ENCODE data around the gene TEKT1.
"Not testable (repeated sequence)": the region's sequence is repeated elsewhere in the genome, so short reads cannot be mapped to it uniquely, and the experiment has no call there.

Gene TEKT1

DNA sequence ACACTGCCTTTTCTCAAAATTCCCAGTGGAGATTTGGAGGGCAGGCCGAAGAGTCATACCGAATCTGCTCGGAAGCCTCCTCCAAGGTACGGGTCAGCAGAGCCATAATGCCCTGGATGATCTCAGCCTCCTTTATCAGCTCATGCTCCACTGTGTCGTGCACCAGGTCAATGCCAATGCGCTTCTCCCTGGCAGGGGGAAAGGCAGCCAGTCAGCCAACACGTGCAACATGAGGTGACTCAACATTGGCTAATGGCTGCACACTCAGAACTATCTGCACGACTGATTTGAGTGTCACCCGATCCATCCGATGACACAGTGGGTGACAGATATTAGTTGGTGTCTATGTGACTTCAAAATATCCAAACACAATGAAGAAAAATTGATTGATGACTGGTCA lies 15.8 kb downstream of the TEKT1 start:
- no peak for DNase-seq (ENCODE audit: low read depth)

- no peak for DNase-seq (ENCODE audit: low read depth)
Observed at GRCh38 chr17:6812295-6812694, 19.2 kb downstream of the TEKT1 start.

GRCh38 chr17:6811510-6811909 lies 20.0 kb downstream of the TEKT1 start:
- no peak for DNase-seq (ENCODE audit: low read depth)

- DNase-seq (ENCODE audit: low read depth): no peak
Observed at GRCh38 chr17:6800422-6801027, 31.0 kb downstream of the TEKT1 start.

DNA sequence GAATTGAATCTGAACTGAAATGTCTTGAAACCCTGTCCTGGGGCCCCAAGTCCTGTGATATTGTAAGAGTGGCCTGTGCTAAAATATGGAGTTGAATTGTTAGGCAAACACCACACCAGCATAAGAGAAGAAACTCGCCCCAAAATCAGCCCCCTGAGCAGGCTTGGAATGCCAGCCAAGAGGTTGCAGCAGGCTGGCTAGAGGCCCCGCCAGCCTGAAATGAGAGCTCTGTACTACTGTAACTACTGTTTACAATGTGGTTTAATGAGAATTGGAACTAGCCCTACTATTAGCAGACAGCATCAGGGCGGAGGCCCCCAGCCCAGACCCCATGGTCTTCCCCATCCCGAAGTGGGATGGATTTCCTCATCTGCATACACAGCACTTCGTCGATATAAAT lies 31.8 kb downstream of the TEKT1 start:
- no peak for DNase-seq (ENCODE audit: low read depth)

DNA sequence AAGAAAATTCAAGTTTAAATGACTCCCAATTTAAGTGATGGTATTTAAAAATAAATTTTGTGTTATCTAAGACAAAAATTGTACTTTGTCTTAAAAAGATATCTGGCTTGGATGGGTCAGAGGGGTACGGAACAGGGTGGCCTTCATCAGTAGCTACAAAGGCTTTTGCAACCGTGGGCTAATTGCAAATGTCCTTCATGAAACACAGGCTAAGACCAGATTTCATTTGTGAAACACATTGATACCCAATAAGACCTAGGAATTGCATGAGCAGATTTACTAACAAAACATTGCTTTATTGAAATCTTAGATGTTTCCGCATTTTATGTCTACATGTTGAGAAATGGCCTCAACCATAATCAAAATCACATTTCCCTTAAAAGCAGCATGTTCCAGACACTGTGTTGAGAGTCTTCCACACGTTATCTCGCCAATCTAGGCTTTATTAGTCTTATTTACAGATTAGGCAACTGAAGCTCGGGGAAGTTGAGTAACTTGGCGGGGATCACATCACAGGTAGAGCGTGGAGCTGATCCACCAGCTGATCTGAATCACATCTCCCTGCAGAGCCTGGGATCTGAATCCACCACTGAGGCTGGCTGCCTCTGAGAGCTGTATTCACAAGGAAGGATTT lies 33.7 kb downstream of the TEKT1 start:
- DNase-seq (ENCODE audit: low read depth): no peak

DNA sequence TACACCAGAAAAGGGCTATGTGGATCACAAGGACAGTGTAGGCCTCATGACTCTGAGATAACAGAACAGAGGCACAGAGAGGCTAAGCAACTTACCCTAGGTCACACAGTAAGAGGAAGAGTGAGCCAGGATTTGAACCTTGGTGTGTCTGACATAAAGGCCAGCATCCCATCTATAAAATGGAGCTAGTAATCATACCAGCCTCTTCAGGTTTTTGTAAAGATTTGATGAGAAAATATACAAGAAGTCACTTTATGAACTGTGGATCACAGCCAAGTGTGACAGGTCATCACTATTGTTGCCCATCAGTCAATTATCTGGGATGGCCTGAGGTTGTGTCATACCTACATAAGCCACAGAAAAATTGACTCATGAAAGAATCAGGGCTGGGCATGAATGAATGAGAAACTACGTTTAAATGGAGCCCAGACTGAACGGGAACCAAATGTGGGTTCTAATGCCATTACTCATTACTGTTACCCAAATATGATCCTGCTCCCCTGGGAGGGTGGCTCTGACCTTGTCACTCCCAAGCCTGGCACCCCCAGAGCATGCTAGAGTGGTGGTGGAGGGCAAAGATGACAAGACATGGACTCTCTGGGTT lies 34.5 kb downstream of the TEKT1 start:
- DNase-seq (ENCODE audit: low read depth): peak; percentile 55

DNA sequence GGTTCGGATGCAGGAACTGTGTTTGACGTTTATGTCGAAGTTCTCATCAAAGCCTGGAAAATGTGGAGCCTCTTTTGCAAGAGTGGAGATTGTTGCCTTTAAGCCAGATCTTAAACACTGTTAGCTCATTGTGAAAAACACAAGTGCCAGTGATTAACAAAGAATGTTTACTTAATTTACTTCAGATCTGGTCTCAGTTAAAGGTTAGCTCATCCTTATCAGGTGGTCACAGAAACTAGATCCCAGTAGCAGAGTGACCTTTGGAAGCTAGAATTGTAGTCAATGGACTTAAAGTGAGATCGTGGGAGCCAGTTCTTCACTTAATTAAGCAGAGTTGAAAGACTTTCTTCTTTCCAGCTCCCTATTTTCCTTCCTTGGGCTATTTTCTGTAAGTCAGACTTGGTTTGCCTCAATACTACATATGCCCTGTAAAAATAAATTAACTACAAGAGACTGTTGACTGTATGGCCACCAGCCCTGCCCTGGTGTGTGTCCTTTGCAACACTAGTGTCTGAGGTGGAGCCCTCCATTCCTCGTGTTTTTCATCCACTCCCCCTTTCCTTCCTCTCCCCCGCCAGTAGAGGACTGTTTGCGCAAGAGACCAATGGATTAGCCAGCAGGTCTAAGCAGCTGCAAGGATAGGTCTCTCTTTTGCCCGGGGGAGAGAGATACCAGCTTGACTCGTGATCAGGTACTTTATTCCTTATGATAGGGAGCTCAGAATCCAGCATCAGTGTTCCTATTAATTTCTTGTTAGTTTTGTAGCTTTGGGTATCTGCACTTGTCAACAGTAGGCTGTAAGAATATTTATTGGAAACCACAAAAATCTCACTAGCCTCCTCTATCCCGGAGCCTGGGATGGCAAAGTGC lies 35.3 kb downstream of the TEKT1 start:
- no peak for DNase-seq (ENCODE audit: low read depth)

DNA sequence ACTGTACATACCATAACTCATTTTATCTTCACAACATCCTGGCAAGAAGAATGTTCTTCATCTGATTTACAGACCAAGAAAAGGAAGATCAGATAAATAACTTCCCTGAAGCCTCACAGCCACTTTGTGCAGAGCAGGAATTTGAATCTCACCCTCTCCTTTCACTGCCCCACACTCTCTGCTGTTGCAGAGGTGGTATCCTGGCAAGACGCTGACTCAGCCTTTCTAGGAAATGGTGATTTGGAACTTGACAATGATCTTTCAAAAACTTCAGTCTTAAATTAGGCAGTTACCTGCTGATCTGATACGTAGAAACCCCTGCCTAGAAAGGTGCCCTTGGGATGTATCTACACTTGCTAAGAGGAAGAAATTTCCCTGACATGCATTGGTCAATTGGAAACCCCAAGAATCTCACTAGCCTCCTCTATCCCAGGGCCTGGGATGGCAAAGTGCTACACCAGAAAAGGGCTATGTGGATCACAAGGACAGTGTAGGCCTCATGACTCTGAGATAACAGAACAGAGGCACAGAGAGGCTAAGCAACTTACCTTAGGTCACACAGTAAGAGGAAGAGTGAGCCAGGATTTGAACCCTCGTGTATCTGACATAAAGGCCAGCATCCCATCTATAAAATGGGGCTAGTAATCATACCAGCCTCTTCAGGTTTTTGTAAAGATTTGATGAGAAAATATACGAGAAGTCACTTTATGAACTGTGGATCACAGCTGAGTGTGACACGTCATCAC lies 37.6 kb downstream of the TEKT1 start:
- DNase-seq (ENCODE audit: low read depth): no peak

GRCh38 chr17:6789146-6789545 lies 42.4 kb downstream of the TEKT1 start:
- no peak for DNase-seq (ENCODE audit: low read depth)

GRCh38 chr17:6787081-6787693 lies 44.3 kb downstream of the TEKT1 start:
- no peak for DNase-seq (ENCODE audit: low read depth)

GRCh38 chr17:6786618-6787017 lies 44.9 kb downstream of the TEKT1 start:
- DNase-seq (ENCODE audit: low read depth): peak; percentile 61

DNA sequence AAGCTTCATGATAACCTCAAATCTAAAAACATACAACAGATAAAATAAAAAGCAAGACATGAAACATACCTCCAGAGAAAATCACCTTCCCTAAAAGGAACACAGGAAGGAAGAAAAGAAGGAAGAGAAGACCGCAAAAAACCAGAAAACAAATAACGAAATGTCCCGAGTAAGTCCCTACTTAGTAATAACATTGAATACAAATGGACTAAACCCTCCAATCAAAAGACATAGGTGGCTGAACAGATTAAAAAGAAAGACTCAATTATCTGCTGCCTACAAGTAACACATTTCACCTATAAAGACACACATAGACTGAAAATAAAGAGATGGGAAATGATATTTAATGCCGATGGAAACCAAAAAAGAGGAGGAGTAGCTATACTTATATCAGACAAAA lies 49.3 kb downstream of the TEKT1 start:
- DNase-seq (ENCODE audit: low read depth): no peak

DNA sequence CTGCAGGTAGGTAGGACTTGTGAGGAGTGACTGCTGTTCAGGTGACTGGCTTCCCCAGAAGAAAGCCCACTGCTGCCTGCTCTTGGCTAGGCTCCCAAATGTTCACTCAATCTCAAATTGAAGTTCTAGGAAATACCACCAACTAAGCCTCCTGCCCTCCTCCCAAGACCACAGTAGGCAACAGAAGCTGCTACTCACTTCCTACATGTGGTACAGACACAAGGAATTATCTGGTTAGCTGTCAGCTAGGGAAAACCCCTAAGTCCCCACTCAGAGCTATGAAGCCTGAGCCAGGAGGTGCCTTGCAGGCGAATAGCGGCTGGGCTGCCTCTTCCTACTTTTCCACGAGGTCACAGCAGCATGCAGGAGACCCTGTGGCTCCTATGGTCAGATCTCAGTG lies 50.6 kb downstream of the TEKT1 start:
- no peak for DNase-seq (ENCODE audit: low read depth)

- DNase-seq (ENCODE audit: low read depth): no peak
Observed at GRCh38 chr17:6780001-6780400, 51.5 kb downstream of the TEKT1 start.

GRCh38 chr17:6779411-6779810 lies 52.1 kb downstream of the TEKT1 start:
- no peak for DNase-seq (ENCODE audit: low read depth)

- no peak for DNase-seq (ENCODE audit: low read depth)
Observed at GRCh38 chr17:6775871-6776405, 55.6 kb downstream of the TEKT1 start, which contains the start of gene FBXO39. FBXO39 (plus strand) TSS chr17:6776215; CDS start chr17:6779869, 3,654 bp downstream.

GRCh38 chr17:6774906-6775305 lies 56.6 kb downstream of the TEKT1 start:
- not testable (repeated sequence) for DNase-seq (ENCODE audit: low read depth)

DNA sequence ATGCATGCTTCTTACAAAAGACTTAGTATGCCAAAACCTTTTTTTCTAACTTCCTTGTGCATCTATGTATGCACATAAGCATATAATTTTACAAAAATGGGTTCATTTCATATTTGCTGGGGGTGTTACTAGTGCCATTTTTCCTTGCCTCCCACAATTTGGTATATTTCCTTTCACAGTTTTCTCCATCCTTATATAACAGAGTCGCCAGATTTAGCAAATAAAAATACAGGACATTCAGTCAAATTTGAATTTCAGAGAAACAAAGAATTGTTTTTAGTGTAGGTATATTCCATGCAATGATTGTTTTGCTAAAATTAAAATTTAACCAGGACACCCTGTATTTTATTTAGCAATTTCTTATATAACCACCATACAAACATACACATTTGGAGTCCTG lies 59.5 kb downstream of the TEKT1 start:
- DNase-seq (ENCODE audit: low read depth): no peak

DNA sequence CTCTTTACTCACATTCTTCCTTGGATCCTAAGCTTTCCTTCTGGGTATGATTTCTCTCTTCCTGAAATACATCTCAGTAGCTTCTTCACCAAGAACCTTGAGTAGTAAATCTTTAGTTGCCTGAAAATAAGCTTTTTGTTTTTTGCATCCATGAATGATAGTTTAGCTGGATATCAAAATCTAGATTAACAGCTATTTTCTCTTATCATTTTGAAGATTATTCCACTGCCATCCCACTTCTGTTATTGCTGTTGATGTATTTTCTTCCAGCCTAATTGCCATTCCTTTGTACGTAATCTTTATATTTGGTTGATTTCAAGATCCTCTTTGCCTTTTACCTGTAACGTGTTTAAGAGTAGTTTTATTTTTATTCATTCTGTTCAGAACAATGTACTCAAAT lies 63.1 kb downstream of the TEKT1 start:
- DNase-seq (ENCODE audit: low read depth): no peak

DNA sequence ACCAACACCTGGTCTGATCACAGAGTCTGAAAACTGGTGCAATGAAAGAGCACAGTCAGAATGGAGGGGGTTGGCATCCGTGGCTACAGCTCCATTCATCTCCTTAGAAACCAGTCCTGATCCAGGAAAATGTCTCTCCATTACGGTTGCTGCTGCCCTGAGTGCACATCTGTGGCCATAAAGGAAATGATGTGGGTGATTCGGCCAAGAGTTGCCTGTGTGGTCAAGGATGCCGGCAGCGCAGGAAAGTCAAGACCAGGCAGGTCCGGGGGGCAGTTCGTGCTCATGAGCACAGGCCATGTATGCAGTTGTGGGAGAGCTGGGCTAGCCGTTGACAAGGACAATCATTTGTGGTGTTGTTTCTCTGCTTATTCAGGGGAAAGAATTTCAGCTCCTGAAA lies 69.8 kb downstream of the TEKT1 start:
- DNase-seq (ENCODE audit: low read depth): no peak
